ENCODE measurements around the gene CELA2A. TPM values are rescaled to one million over a fixed set of nuclear protein-coding genes. Genes with fewer than 3 reads are reported as not detected.

CELA2A gene
- total RNA-seq: not detected in 2 replicates

DNA sequence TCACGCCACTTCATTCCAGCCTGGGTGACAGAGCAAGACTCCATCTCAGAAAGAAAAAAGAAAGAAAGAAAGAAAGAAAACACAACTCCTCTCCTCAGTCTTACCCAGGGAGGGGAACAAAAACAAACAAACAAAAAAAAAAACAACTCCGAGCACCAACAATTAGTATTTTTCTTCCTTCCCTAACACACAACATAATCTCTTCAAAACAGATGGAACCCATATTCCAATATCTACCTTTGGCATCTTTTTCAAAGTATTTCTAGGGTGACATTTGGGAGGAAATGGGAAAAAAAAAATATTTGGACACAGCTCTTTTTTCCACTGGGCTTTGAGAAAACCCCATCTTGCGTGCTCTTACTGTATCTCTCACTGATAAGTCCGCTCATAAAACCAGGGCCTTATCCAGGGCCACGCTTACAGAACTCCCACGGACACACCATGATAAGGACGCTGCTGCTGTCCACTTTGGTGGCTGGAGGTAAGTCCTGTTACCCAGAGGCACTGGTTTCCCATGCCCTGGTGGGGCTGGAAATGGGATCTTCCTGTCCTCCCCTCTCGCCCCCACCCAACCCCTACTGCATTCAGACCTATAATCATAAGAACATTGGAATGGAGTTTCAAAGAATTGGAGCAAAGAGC lies at the start of gene CELA2A:
TSS of gene CELA2A (plus strand) at position 420 of the 642 bp plus-strand sequence. CDS start at position 442, 22 bp downstream.

DNA sequence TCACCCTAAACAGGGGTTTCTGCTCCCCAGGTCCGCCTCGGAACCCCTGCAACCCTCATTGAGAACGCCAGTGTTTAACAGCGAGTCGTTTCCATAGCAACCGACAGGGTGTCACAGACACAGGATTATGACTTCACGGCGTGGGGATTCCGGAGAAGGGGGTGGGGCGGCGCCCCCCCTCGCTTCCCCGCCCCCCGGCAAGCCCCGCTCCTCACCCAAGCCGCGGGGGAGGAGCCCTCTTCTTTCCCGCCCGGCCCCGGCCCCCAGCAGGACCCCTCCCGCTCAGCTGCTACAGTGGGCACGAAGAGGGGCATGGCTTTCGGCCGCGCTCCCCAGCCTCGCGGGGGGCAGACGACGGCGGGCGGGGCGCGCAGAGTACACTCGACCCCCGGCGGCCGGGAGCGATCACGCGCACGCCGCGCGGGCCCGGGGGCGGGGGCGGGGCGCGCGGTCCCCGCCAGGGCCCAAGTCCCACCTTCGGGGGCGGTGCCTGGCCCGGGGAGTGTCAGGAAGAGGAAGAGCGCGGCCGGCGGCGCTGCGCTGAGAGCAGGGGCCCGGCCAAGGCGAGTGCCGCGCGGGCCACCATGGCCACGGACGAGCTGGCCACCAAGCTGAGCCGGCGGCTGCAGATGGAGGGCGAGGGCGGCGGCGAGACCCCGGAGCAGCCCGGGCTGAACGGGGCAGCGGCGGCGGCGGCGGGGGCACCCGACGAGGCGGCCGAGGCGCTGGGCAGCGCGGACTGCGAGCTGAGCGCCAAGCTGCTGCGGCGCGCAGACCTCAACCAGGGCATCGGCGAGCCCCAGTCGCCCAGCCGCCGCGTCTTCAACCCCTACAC lies 46.9 kb upstream of the CELA2A start, which contains the start of gene EFHD2:
TSS of gene EFHD2 (plus strand) at position 501 of the 835 bp plus-strand sequence. CDS start at position 585, 84 bp downstream.

DNA sequence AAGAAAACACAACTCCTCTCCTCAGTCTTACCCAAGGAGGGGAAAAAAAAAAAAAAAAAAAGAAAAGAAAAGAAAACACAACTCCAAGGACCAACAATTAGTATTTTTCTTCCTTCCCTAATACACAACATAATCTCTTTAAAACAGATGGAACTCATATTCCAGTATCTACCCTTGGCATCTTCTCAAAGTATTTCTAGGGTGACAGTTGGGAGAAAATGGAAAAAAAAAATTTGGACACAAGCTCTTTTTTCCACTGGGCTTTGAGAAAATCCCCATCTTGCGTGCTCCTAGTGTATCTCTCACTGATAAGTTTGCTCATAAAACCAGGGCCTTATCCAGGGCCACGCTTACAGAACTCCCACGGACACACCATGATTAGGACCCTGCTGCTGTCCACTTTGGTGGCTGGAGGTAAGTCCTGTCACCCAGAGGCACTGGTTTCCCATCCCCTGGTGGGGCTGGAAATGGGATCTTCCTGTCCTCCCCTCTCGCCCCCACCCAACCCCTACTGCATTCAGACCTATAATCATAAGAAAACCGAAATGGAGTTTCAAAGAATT lies 19.3 kb downstream of the CELA2A start, which contains the start of gene CELA2B:
TSS of gene CELA2B (plus strand) at position 353 of the 563 bp plus-strand sequence. CDS start at position 375, 22 bp downstream.

Other genes with a start within 250 kb of the CELA2A start
- gene FHAD1, start 209.5 kb upstream of the CELA2A start, total RNA-seq: under 0.01 and 0.91 TPM in 2 replicates
- gene EFHD2, start 46.8 kb upstream of the CELA2A start, total RNA-seq: 58.8 and 103 TPM in 2 replicates
- gene CTRC, start 18.3 kb upstream of the CELA2A start, total RNA-seq: not detected in 2 replicates
- not detected in 2 replicates for gene CELA2B, start 19.4 kb downstream of the CELA2A start, total RNA-seq
- 7.1 and 9.4 TPM in 2 replicates for gene CASP9, start 67.5 kb downstream of the CELA2A start, total RNA-seq
- gene DNAJC16, start 70.1 kb downstream of the CELA2A start, total RNA-seq: 9.7 and 10.0 TPM in 2 replicates
- gene AGMAT, start 128.3 kb downstream of the CELA2A start, total RNA-seq: 2.3 and 3.0 TPM in 2 replicates
- gene DDI2, start 160.7 kb downstream of the CELA2A start, total RNA-seq: 13.2 and 15.3 TPM in 2 replicates
- gene PLEKHM2, start 227.6 kb downstream of the CELA2A start, total RNA-seq: 38.0 and 38.1 TPM in 2 replicates

All from epithelial cell of umbilical artery (primary cell).